Activated CD4-positive, alpha-beta T cell treated with anti-CD3 and anti-CD28 coated beads, Interleukin-2, Interleukin-4, amounts not matched to agents 100 ng/mL and 50 ng/mL, durations not matched to agents 16 hours and 8 hours (primary cell): Measurements from ENCODE around the gene NKX2-1.

Experiments
- DNase-seq: peaks from one replicate; pipeline ENCODE4 v3.0.0-alpha.2; 2020; ENCODE audit warnings: low spot score

NKX2-1 gene

DNA sequence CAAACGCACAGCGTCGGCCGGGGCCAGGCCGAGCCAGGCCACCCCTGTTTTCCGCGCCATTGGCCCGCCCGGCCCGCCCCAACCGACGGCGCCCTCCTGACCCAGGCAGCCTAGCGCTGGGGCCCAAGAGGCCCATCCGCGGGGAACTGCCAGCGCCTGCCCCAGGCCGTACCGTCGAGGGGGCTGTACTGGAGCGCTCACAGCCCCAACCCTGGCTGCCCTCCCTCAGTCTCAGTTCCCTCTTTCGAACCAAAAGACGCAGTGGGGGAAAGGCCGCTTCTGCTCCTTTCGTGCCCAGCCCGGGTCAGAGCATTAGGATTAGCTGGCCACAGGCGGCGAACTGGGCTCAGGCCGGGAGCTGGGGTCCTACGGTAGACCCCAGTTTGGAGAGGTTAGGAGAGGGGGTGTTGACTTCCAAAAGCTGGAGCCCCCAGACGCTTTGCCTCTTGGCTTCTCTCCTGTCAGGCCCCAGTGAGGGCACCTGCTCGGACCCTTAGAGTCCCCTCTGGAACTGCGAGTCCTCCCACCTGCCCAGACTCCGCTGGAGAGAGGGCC, 1.9 kb downstream of the NKX2-1 start:
- no peak for DNase-seq

DNA sequence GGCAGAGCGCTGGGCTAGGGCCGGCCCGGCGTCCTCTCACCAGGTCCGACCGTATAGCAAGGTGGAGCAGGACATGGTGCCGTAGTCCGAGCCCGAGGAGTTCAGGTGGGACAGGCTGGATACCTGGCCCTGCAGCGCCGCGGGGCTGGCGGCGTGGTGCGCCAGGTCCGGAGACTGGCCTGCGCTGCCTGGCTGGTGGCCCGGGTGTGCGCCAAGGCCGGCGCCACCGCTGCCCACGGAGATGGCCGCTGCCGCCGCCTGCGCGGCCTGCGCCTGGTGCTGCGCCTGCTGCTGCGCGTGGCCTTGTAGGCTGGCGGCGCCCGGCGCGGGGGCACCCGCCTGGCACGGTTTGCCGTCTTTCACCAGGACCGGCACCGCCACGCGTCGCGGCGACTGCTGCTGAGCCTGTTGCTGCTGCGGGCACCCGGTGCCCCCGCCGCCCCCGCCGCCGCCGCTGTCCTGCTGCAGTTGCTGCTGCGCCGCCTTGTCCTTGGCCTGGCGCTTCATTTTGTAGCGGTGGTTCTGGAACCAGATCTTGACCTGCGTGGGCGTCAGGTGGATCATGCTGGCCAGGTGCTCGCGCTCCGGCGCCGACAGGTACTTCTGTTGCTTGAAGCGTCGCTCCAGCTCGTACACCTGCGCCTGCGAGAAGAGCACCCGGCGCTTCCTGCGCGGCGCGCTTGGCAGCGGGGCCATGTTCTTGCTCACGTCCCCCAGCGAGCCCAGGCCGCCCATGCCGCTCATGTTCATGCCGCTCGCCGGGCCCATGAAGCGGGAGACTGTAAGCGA, 2.6 kb downstream of the NKX2-1 start:
- DNase-seq = no peak

DNA sequence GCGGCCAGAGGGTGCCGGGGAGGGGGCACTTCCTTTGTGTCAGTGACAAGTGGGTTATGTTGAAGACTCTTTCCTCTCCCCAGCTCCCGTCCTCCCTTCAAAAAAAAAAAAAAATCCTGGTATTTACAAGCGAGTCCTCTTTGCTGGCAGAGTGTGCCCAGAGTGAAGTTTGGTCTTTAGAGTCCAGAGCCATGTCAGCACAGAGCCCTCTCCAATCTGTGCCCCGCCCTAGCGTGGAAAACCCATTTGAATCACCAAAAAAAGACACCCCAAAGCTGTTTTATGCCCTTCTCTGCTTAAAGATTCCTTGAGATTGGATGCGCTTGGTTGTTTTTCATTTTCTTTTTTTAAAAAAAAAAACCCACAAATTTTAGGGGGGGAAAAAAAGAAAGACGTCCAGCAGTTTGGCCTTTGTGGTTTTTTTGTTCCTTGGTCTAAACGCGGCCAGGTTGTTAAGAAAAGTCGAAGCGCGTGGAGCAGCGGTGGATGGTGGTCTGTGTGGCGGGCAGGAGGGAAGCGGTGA, 3.3 kb downstream of the NKX2-1 start:
- no peak for DNase-seq

DNA sequence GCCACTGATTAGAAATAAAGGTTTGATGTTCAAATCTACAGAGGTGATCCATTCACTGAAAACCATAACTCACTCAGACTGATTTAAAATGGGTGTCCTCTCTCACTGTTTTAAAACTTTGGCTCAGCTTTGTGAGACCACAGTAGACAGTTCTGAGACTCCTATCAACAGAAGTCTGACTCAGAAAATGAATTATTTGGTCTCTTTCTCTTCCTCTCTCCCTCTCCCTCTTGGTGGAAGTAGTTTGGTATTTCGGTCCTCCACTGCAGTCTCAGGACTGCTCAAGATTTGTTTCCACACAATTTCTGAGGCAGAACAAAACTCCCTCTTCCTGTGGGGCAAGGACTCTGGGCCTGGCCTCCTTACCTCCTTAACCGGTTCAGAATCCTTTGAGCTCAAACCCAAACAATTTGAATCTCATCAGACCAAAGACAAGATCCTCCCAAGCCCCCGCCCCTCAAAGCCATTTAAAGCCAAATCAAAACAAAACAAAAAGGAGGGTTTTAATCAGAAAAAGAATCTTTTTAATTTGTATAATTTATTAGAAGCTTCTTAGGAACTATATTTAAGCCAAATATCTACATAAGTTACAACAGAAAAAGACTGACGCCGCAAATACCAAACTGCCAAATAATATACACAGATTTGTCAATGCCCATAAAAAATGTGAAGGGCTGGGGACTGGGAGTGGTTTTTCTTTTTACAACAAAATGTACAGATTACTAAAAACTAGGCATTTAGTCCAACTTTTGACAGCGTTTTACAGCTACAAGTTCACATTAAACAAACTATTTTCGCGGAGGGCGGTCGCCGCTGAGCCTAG, 3.9 kb downstream of the NKX2-1 start:
- peak; percentile 13 for DNase-seq

DNA sequence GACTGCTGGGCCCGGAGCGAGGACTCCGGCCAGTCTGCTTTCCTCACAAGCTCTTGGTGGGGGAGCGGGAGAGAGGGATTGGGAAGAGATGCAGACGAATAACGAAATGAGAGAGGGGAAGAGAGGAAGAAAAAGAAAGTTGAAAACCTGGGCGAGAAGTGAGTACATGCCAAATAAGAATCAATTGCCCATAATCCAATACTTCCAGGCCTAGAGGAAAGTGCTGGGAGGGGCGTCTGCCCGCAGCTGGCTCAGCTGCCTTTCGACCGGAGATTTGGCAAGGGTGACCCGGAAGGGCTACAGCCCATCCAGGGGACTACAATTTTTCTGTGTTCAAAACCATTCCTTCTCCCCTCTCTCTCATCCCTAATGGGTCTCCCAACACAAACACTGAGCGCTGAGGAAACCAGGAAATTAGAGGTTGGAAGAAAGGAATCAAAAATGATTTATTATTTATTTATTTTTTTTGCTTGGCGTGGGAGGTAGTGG, 4.9 kb downstream of the NKX2-1 start:
- no peak for DNase-seq

DNA sequence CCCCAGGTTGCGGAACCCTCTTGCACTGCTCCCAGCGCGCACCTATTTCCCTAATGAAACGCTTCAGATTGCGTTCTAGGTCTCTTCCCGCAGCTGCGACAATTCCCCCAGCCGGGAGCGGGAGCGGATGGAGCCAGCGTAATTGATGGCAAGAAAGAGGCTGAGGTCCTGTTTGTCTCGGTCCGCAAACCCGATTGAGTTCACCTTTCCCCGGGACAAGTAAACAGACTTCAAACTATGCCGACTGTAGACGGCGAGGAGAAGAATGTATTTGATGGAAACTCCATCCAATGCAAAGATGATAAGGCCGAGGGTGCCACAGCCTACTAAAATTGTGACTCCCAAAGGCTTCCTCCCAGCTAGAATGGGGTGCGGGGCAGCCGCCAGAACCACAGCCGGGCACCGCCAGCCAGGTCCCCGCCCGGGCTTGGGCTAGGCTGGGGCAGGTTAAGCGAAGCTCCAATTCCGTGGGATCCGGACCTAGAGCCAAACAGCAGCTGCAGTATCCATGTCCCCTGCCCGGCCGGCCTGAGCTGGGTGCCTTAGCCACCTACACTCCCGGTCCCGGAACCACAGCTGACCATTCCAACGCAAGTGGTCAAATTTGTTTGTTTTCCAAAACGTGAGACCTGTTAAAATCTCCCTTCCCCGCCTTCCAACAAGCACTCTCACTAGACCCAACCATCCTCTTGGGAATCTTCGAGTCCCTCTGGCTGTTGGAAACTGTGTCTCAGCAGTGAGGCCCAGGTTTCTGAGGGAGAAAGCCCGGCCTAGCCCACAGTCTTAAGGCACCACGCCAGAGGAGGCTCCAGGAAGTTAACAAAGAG, 5.5 kb downstream of the NKX2-1 start:
- no peak for DNase-seq

DNA sequence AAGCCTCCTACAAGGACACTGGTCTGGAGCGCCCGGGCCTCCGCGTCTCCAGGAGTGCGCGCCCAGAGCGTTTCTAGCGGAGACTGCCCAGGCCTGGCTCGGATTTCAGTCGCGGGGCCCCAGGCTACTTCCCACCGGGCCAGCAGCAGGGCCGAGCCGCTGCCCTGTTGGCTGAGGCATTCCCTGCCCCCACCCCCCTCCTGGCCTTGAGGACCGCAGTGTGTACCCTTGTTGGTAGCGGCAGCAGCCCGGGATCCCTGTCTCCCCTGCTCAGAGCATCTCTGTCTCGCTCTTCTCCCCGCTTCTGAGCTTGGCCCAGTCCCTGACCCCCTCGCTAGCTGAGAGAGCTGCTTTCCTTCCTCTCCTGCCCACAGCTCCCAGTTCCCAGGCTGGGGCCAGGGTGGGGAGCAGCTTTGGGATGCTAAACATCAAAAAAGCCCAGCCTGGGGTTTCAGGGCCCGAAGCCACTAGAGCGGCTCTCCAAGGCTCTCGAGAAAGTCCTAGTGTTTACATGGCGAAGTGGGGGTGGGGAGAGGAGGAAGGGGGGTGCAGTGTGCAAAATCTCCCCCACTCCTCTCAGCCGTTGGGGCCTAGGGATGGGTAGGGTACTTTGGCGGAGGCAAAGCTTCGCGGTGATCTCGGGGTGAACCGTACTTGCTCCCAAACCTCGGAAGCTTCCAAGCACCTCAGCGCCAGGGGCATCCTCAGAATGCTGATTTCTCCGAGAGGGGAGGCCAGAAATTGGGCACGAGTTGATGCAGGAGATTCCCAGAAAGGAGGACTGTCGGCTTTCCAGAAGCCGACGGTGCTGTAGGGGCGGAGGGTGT, 6.4 kb downstream of the NKX2-1 start:
- no peak for DNase-seq

DNA sequence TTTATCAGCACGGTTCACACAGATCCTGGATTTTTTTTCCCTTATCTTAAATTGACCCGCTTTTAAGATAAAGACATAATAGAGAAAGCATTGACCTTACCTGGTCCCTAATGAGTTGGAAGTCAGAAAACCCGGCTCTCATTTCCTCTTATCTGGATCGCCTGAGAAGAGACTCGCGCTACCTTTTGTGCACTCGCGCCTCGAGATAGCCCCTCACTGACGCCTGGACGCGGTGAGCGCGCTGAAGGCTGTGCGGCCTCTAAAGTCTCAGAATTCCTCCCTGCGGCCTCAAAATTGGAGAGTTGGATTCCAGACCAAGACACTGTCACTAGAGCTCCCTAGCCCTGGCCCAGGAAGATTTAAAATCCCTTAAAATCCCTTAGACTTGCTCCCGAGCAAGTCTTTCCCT, 7.0 kb downstream of the NKX2-1 start:
- DNase-seq = no peak

DNA sequence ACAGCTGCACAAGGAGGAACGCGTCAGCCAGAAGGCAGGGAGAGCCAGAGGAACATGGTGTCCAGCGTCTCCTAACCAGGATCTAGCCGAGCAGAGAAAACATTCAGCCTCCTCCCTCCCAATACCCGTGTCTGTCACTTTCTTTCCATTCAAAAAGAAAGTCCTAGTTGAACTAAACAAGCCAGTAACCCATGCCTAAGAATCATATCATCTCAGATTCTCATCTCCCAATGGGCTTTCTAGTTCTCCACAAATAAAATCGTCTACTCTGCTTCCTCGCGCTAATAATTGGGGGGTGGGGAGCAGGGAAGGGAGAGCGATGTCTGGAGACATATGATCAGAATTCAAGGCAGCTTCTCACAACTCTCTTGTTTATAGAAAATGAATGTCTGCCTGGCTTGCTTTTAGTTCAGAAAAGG, 7.4 kb downstream of the NKX2-1 start:
- no peak for DNase-seq

DNA sequence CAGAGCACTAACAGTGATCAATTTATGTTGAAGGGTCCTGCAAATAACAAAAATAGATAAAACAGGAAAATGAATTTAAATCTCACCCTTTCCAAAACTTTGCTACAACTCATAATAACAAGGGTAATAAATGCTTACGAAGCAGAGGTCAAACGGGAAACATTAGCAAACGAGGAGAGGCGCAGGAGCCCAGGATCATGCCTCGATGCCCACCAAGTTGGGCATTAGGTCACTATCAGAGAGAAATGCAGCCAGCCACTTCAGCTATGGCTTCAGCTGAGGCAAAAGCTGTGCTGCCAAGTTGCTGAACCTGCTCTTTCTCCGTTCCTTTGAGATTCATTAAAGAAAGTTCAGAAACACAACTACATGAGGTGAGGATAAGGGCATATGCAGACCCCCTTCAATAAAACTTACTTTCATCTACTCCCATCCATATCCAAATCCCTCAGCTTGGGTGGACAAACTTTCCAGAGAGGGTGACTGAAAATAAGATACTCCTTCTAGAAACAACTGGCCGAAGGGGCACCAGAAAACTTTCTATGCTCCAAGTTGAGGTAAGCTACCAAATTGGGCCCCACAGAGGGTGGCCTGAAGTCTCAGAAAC, 7.9 kb downstream of the NKX2-1 start:
- no peak for DNase-seq

DNA sequence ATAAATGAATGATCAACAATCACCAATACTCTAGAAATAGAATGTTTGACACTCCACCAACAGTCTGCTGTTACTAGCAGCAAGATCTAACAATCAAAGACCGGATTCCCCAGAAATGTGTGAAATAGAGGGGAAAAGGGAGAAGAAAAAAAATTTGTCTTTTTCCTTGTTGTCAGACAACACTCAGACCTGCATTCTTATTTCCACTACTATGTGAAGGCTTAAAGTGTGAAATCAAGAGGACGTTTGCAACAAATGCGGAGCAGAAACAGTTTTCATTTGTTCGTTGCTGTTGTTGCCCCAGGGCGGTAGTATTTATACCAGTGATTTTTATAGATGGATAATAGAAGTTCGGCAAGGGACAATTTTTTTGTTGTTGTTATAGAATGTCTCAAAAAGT, 9.2 kb downstream of the NKX2-1 start:
- no peak for DNase-seq

DNA sequence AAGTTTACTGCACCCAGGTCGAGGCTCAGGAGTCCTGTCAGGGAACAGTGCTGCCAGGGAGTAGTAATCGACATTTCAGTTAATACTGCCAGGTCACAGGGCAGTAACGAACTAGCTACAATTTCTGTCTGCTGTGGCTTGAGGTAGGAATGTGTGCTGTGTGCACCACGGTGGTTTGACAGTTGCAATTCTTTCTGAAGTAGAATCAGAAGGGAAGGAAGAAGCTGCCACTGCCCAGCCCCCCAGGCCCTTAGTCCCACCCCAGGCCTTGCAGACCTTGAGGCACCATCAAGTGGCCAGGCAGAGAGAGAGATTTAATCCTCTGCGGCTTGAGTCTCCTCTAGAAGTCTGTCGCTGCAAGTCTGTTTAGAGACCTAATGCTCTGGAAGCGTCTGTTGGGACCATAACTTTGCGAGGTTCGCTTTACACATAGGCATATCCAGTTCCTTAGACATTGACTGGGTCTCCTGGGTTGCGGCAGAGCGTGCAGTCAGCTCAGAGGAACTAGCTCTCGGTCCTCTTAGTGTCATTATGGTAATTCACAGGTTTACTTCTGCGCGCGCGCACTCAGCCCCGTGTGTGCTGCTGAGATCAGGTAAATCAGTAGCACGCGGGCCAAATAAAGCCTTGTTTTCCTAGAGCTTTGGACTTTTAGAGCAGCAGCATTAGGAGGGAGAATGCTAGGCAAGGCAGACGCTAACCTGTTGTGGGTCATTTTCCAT, 9.8 kb downstream of the NKX2-1 start:
- DNase-seq = no peak

DNA sequence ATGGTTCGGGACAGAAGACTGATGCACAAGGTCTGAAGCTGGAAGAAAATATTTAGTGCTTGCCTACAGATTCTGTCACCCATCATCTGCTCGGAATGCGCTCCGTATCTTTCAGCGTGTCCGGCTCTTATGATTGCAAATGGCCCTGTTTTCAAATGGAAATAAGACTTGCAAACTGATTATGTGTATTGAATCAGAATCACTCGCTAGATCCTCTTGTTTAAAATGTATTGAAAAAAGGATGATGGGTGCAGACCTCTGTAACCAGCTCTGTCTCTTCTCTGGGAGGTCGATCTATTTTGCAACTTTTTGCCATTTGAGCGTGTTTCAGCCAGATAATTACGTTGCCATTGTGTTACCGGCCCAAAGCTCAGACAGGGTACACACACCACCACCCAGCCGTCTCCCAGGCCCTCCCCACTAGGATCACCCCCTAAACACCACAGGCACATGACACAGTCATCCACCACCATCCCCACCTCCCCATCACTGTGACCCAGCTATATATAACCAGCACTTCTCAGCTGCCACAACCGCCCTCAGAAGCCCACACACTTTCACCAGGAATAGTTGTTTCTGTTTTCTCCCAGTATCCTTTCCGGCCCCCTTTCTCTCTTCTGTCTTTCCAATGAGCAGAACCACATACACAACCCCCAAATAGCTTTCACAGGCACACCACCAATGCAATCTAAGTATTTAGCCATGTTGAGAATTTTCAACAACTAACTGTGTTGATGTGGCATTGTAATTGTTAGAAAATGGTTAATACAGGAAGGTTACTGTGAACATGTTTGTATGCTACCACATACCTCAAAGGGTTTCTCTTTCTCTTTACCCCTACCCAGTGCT, 10.7 kb downstream of the NKX2-1 start:
- no peak for DNase-seq

DNA sequence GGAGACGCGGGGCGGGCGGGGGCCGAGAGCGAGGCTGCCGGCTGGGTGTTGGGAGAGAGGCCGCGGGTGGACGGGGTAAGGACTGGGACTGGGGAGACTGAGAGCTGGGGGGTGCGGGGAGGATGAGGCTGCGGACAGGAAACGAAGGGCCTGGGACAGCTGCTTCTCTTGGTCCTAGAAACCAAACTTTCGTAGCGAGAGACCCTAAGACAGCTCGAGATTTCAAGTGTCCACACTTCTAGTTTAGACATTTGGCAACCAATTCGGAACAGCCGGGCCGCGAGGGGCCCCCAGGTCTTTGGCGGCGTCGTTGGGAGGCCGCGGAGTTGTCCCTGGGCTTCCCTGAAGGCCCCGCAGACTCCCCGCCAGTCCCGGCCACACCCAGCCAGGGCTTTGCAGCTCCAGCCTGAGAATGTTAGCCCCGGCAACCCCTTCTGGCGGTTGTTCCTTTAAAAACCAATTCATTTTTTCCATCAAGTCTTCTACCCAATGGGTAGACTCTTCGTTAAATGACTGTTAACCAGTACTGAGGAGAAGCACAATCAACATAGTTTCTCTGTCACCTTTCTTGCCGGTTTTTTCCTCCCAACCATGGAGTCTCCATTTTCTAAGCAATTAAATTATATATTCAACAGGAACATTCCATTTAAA, 11.5 kb downstream of the NKX2-1 start:
- no peak for DNase-seq

DNA sequence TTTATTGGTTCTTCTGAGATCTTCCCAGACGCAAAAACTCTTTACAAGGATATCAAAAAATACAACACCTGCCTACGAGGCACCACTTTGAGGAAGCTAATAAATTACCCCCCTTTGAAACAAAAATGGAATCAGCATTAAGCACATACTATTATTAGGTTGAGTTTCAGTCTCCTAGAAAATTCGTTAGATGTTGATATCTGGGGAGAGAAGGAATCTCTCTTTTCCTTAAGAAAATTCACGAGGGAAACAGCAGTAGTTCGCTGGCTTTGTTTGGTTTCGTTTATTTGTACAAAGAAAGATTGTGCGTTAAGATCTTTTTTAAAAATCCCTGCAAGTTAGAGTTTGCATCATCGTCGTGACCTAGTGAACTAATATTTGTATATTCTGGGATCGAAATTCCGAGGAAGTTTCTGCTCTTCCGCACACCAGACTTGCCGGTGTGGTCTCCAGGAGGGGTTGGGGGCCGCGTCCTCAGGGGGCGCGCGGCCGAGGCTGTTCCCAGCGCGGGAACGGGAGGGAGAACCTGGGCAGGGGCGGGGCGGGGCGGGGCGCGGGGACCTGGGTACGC, 12.1 kb downstream of the NKX2-1 start:
- no peak for DNase-seq

DNA sequence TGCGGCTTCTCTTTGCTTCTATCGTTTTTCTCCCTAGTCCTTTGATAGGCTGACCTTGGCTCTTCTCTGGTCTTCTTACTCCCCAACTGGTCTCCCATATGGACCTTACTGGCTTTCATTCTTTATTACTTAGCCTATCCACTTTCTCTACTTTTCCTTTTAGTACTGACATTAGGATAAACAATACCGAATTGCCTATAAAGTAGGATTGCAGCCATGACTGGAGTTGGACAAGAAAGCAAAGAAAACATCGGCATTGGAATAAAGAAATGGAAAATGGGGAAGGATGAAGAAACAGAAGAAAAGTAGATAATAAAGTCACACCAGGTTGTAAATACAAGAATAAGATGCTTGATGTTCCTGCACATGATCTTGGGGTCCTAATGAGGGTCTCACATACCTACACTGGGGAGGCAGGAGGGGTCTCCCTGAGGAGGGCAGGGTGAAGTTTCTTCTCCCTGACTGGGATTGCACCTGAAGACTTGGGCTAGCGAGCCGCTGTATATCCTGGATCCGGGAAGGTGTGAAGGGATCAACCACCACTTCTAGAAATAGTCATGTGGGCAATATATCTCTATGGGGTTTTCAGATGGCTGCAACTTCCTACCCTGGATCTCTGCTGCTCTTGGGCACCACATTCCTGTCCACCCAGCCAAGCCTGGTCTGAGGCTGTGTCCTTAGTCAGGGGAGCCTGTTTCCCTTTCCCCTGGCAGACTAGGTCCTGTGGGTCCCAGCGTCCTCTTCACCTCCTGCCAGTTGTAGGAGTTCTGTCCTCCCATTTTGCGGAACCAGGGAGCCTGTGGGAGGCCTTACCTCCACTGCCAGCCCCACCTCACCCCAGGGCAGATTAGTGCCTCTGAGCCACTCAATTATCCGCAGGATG, 13.1 kb downstream of the NKX2-1 start:
- no peak for DNase-seq
